ELF-1 (cell line): ENCODE measurements around the gene PIP5K1B.
A peak's percentile ranks its signal among the peaks of the same experiment; 100 is the strongest.

Experiments used
- DNase-seq: peaks from one replicate; pipeline ENCODE4 v3.0.0-alpha.2; 2016; ENCODE audit warnings: low read depth, low spot score

Gene PIP5K1B

GRCh38 chr9:68771376-68771775 lies 66.3 kb downstream of the PIP5K1B start:
- no peak for DNase-seq

- no peak for DNase-seq
Measured at GRCh38 chr9:68775003-68775730, 70.1 kb downstream of the PIP5K1B start.

- DNase-seq = no peak
Measured at GRCh38 chr9:68777070-68777763, 72.2 kb downstream of the PIP5K1B start.

GRCh38 chr9:68778635-68779034 lies 73.6 kb downstream of the PIP5K1B start:
- no peak for DNase-seq

GRCh38 chr9:68779558-68780379 lies 74.7 kb downstream of the PIP5K1B start:
- DNase-seq = peak; percentile 95

GRCh38 chr9:68780380-68780712 lies 75.3 kb downstream of the PIP5K1B start:
- no peak for DNase-seq

GRCh38 chr9:68780720-68781119 lies 75.7 kb downstream of the PIP5K1B start:
- peak; percentile 11 for DNase-seq

- no peak for DNase-seq
Measured at GRCh38 chr9:68781928-68782327, 76.9 kb downstream of the PIP5K1B start.

- no peak for DNase-seq
Measured at GRCh38 chr9:68782546-68782945, 77.5 kb downstream of the PIP5K1B start.

GRCh38 chr9:68785965-68786364 lies 80.9 kb downstream of the PIP5K1B start:
- DNase-seq = no peak

GRCh38 chr9:68791169-68791568 lies 86.1 kb downstream of the PIP5K1B start:
- no peak for DNase-seq

GRCh38 chr9:68793605-68794343 lies 88.7 kb downstream of the PIP5K1B start:
- DNase-seq = no peak

GRCh38 chr9:68794898-68795297 lies 89.9 kb downstream of the PIP5K1B start:
- DNase-seq = peak; percentile 20

GRCh38 chr9:68795411-68795810 lies 90.4 kb downstream of the PIP5K1B start:
- DNase-seq = no peak

GRCh38 chr9:68797116-68797515 lies 92.1 kb downstream of the PIP5K1B start:
- DNase-seq = no peak

GRCh38 chr9:68798423-68798822 lies 93.4 kb downstream of the PIP5K1B start:
- no peak for DNase-seq

- no peak for DNase-seq
Measured at GRCh38 chr9:68800836-68801235, 95.8 kb downstream of the PIP5K1B start.

- DNase-seq = no peak
Measured at GRCh38 chr9:68802525-68803015, 97.5 kb downstream of the PIP5K1B start.

GRCh38 chr9:68804911-68805889 lies 100.2 kb downstream of the PIP5K1B start:
- no peak for DNase-seq

- DNase-seq = peak; percentile 30
Measured at GRCh38 chr9:68805890-68806517, 101.0 kb downstream of the PIP5K1B start.
